Bronchial epithelial cell (primary cell): Measurements from ENCODE around the gene GPRIN1. TPM values are rescaled to one million over a fixed set of nuclear protein-coding genes. Genes with fewer than 3 reads are reported as not detected.

ENCODE experiments used
- DNase-seq: peaks from one replicate; pipeline ENCODE4 v3.0.0-alpha.2; 2010; ENCODE audit warnings: low read depth
- FAIRE-seq: peaks from 2 replicates; lab custom pipeline; 2011; peaks lifted over from hg19 to GRCh38; lab: Jason Lieb, UNC
- H3K27me3 ChIP-seq: 2 replicates; pipeline ENCODE4 v1.5.1; 2011; ENCODE audit warnings: low read length; ENCODE audit not compliant: control insufficient read depth, insufficient read depth
- H3K36me3 ChIP-seq: 2 replicates; pipeline ENCODE4 v1.5.1; 2011; ENCODE audit warnings: low read length; ENCODE audit not compliant: control insufficient read depth, insufficient read depth
- H3K4me3 ChIP-seq: 2 replicates; pipeline ENCODE4 v1.5.1; 2011; ENCODE audit warnings: mild to moderate bottlenecking, low read depth, low read length, control low read depth
- total RNA-seq: library from RNA; depleted of rRNA; stranded (reverse); fragments of >200 nt; gene quantifications from 2 replicates; pipeline ENCODE4 v1.2.1, GENCODE V29; 2014
- TF ChIP-seq, protein P1 (sequence below): IDR thresholded peaks from 2 replicates; pipeline ENCODE4 v1.5.1; 2011; ENCODE audit warnings: mild to moderate bottlenecking, moderate library complexity, low read length, control low read depth, inconsistent platforms; ENCODE audit not compliant: insufficient read depth, severe bottlenecking

The GPRIN1 gene
- total RNA-seq, 1 donor from 2014 or later, result 1.6 TPM

DNA sequence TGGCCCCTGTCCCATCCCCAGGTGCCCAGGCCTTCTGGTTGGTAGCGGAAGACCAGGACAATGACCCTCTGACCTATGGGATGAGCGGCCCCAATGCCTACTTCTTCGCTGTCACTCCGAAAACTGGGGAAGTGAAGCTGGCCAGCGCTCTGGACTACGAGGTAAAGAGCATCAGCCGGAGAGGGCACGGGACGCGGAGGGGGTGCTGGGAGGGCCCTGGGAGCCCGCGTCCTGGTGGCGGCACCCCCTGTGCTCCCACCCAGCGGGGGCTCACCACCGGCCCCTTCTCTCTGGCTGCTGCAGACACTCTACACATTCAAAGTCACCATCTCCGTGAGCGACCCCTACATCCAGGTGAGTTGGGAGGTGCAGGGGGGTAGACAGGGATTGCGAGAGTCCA is 41.3 kb downstream of the GPRIN1 start:
- DNase-seq (no peak), FAIRE-seq (no peak)
- H3K36me3 ChIP-seq, result no peaks in the 10 kb centered on the region
- no peaks in the 10 kb centered on the region for H3K27me3 ChIP-seq
- TF ChIP-seq, protein P1, sequence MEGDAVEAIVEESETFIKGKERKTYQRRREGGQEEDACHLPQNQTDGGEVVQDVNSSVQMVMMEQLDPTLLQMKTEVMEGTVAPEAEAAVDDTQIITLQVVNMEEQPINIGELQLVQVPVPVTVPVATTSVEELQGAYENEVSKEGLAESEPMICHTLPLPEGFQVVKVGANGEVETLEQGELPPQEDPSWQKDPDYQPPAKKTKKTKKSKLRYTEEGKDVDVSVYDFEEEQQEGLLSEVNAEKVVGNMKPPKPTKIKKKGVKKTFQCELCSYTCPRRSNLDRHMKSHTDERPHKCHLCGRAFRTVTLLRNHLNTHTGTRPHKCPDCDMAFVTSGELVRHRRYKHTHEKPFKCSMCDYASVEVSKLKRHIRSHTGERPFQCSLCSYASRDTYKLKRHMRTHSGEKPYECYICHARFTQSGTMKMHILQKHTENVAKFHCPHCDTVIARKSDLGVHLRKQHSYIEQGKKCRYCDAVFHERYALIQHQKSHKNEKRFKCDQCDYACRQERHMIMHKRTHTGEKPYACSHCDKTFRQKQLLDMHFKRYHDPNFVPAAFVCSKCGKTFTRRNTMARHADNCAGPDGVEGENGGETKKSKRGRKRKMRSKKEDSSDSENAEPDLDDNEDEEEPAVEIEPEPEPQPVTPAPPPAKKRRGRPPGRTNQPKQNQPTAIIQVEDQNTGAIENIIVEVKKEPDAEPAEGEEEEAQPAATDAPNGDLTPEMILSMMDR, result no peak
- H3K4me3 ChIP-seq, result no peak overlapping the region

DNA sequence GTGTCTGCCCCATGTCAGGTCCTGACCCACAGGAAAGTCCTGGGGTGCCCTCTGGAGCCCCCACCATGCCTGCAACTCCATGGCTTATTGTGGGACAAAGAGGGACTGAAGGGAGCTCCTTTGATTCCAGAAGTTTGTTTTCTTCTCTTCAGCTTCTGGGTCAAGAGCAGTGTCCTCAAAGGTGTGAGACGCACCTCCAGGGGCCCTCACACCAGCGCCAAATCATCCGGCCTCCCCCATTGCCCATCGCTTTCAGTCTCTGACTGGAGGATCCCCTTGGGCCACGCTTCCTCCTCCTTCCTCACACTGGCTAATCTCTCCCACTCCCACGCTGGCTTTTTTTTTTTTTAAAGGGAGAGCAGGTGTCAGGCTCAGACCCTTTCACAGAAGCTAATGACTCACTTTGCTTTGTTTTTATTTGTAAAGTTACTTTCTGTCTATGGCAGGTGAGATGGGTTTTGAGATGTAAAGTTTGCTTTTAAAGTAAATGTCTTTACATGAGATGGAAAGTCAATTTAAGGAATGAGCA is 44.1 kb downstream of the GPRIN1 start:
- DNase-seq (no peak), FAIRE-seq (no peak)
- H3K36me3 ChIP-seq, result no peaks in the 10 kb centered on the region
- H3K4me3 ChIP-seq, result no peak overlapping the region
- no peaks in the 10 kb centered on the region for H3K27me3 ChIP-seq
- TF ChIP-seq, protein P1, result no peak

DNA sequence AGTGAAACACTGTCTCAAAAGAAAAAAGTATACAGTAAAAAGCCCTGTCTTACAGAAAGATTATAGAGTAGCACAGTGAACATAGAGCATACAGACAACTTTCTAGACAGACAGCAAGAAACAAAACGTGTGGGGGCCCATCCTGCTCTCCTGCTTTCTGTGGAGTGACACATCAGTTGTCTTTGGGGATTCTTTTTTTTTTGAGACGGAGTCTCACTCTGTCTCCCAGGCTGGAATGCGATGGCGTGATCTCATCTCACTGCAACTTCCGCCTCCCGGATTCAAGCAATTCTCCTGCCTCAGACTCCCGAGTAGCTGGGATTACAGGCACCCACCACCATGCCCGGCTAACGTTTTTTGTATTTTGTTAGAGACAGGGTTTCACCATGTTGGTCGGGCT is 46.0 kb downstream of the GPRIN1 start:
- H3K36me3 ChIP-seq, result no peaks in the 10 kb centered on the region

DNA sequence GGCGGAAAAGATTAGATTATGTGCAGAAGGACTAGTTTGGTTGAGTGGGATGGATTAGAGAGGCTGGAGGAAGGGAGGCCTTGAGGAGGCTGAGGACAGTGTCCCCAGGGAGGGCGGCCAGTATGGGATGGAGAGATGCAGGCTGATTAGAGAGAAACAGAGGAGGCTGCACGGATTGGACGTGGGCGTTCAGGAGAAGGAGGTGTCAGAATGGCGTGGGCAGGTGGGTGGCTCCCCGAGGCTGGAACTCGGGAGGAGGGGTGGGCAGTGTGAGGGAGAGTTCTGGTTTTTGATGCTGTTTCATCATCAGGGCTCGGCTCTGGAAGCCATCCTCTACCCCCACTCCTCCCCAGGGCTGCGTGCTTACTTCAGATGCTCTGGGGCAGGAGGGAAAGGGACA is 47.8 kb downstream of the GPRIN1 start:
- DNase-seq (no peak), FAIRE-seq (no peak)
- no peaks in the 10 kb centered on the region for H3K36me3 ChIP-seq
- TF ChIP-seq, protein P1, result no peak
- no peak overlapping the region for H3K4me3 ChIP-seq
- H3K27me3 ChIP-seq, result no peaks in the 10 kb centered on the region

More for the DNA sequence above, 46.0 kb downstream of the GPRIN1 start:
- FAIRE-seq (no peak), DNase-seq (peak; percentile 51)
- Histone ChIP-seq H3K4me3 (no peak overlapping the region), H3K27me3 (no peaks in the 10 kb centered on the region)
- TF ChIP-seq, protein P1, result no peak

DNA sequence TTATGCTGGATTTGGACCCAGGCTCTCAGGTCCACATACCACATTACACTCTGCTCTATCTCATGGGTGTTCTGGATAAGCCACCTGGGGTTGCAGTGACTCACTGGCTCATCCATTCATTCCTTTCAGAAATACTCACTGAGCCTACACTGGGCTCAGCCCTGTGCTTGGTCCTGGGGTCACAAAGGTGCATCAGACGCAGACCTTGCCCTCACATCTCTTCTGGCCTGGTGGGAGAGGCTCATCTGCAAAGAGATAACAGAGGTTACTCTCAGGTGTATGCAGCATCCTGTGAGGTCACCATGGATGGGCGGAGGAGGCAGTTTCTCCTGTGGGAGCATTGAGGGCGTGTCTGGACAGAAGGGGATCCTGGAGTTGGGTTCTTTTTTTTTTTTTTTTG is 48.7 kb downstream of the GPRIN1 start:
- H3K36me3 ChIP-seq, result no peaks in the 10 kb centered on the region
- FAIRE-seq, result no peak

More for the DNA sequence above, 48.7 kb downstream of the GPRIN1 start:
- Histone ChIP-seq H3K4me3 (no peak overlapping the region), H3K27me3 (no peaks in the 10 kb centered on the region)
- TF ChIP-seq, protein P1, result no peak
- DNase-seq, result no peak
